ENCODE measurements around the gene FOXJ3. TPM values are rescaled to one million over a fixed set of nuclear protein-coding genes. Genes with fewer than 3 reads are reported as not detected.

Gene FOXJ3
- total RNA-seq, 1 donor = 37.3 TPM

- H3K27ac ChIP-seq (ENCODE audit: low read depth, low read length) = no peak overlapping the region
- H3K4me2 ChIP-seq (ENCODE audit: insufficient read depth, low read length) = no peak overlapping the region
- no peak overlapping the region for H2AFZ ChIP-seq (ENCODE audit: low read length)
- no peaks in the 10 kb centered on the region for H3K36me3 ChIP-seq (ENCODE audit: insufficient read depth, low read length)
- H3K4me1 ChIP-seq (ENCODE audit: insufficient read depth, low read length) = no peaks in the 10 kb centered on the region
- TF ChIP-seq CTCF (IDR thresholded peaks at IDR 0.05; ENCODE audit: extremely low read depth, low read depth, low read length) = no peak
- peaks cover 28% of the 10 kb centered on the region for H4K20me1 ChIP-seq (ENCODE audit: insufficient read depth, low read length)
- H3K79me2 ChIP-seq (ENCODE audit: insufficient read depth, low read length) = peaks cover 53% of the 10 kb centered on the region
- peak; percentile 59 for DNase-seq (ENCODE audit: insufficient read length, low spot score, missing footprints)
- H3K9me3 ChIP-seq (ENCODE audit: low read depth, low read length) = no peaks in the 10 kb centered on the region
- H3K4me3 ChIP-seq (ENCODE audit: insufficient read depth, low read length) = no peak overlapping the region
- H3K27me3 ChIP-seq (ENCODE audit: insufficient read depth, low read length) = no peaks in the 10 kb centered on the region
These were observed 44.9 kb downstream of the FOXJ3 start for GRCh38 chr1:42290130-42290529.

DNA sequence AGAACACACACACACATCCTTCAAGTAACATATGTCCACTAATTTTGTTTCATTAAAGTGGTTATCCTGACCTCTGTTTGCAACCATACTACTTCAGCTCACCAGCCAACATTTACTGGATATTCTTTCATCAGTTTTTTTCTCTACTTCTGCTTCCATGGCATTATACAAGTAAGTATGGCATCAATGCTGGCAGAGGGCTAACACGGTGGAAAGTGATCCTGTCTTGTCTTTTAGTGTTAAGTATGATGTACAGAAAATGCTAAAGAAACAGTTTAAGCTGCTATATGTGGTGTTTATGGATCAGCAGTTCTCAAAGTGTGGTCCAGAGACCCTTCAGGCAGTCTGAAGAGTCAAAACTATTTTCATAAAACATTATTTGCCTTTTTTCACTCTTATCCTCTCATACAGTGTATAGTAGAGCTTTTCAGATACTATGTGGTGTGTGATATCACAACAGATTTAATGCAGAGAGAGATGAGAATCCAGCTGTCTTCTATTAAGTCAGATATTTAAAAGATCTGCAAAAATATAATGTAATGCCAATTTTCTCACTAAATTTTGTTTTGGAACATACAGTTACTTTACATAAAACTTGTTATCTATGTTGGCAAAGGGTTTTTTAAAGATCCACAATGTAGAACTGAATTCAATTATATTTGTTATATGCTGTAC lies 46.6 kb downstream of the FOXJ3 start:
- Histone ChIP-seq H3K4me3 (ENCODE audit: insufficient read depth, low read length) (no peak overlapping the region), H4K20me1 (ENCODE audit: insufficient read depth, low read length) (peaks cover 30% of the 10 kb centered on the region), H3K4me2 (ENCODE audit: insufficient read depth, low read length) (no peak overlapping the region), H3K79me2 (ENCODE audit: insufficient read depth, low read length) (peaks cover 54% of the 10 kb centered on the region), H2AFZ (ENCODE audit: low read length) (no peak overlapping the region), H3K27ac (ENCODE audit: low read depth, low read length) (no peak overlapping the region), H3K36me3 (ENCODE audit: insufficient read depth, low read length) (no peaks in the 10 kb centered on the region), H3K9me3 (ENCODE audit: low read depth, low read length) (no peaks in the 10 kb centered on the region), H3K27me3 (ENCODE audit: insufficient read depth, low read length) (no peaks in the 10 kb centered on the region), H3K4me1 (ENCODE audit: insufficient read depth, low read length) (no peaks in the 10 kb centered on the region)
- no peak for TF ChIP-seq CTCF (IDR thresholded peaks at IDR 0.05; ENCODE audit: extremely low read depth, low read depth, low read length)
- no peak for DNase-seq (ENCODE audit: insufficient read length, low spot score, missing footprints)

DNA sequence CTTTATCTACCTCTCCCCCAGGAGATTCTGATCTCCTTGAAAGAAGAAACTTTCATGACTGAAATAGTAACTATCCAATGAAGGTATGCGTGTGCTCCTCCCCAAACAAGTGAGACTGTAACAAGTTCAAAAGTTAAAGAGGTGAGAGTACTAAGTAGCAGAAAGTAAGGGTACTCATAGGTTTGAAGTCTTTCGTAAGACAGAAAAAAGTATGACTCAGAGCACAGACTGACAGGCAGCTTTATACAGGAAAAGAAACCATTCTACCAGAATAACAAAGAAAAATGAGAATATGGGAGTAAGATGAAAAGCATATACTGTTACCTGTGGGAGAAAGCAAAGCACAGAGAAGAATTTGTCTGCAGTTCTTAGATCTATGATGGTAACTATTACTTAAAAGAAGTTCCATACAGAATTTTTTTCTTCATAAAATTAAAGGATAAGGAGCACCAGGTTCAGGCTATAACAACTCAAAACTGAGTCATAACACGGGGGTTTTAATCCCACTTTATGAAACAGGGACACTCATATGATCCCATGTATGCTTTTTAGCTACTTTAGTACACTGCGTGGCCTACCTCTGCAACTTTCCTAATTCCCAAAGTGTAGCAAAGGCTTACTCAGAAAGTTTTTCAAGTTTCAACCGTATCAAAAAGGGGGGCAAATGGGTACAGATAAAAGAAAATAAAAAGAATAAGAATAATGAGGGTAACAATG lies 52.0 kb downstream of the FOXJ3 start:
- Histone ChIP-seq H3K79me2 (ENCODE audit: insufficient read depth, low read length) (peaks cover 52% of the 10 kb centered on the region), H3K4me3 (ENCODE audit: insufficient read depth, low read length) (no peak overlapping the region), H2AFZ (ENCODE audit: low read length) (no peak overlapping the region), H4K20me1 (ENCODE audit: insufficient read depth, low read length) (peaks cover 39% of the 10 kb centered on the region), H3K4me2 (ENCODE audit: insufficient read depth, low read length) (no peak overlapping the region), H3K9me3 (ENCODE audit: low read depth, low read length) (no peaks in the 10 kb centered on the region), H3K4me1 (ENCODE audit: insufficient read depth, low read length) (peaks cover 19% of the 10 kb centered on the region), H3K27ac (ENCODE audit: low read depth, low read length) (peak overlapping the region; percentile 25), H3K36me3 (ENCODE audit: insufficient read depth, low read length) (no peaks in the 10 kb centered on the region), H3K27me3 (ENCODE audit: insufficient read depth, low read length) (no peaks in the 10 kb centered on the region)
- TF ChIP-seq CTCF (IDR thresholded peaks at IDR 0.05; ENCODE audit: extremely low read depth, low read depth, low read length) = no peak
- DNase-seq (ENCODE audit: insufficient read length, low spot score, missing footprints) = no peak

GRCh38 chr1:42282024-42282579 lies 52.9 kb downstream of the FOXJ3 start:
- H4K20me1 ChIP-seq (ENCODE audit: insufficient read depth, low read length) = peaks cover 42% of the 10 kb centered on the region
- DNase-seq (ENCODE audit: insufficient read length, low spot score, missing footprints) = no peak
- H3K79me2 ChIP-seq (ENCODE audit: insufficient read depth, low read length) = peaks cover 48% of the 10 kb centered on the region
- peaks cover 19% of the 10 kb centered on the region for H3K4me1 ChIP-seq (ENCODE audit: insufficient read depth, low read length)
- no peak overlapping the region for H3K27ac ChIP-seq (ENCODE audit: low read depth, low read length)
- no peaks in the 10 kb centered on the region for H3K36me3 ChIP-seq (ENCODE audit: insufficient read depth, low read length)
- no peak overlapping the region for H2AFZ ChIP-seq (ENCODE audit: low read length)
- H3K9me3 ChIP-seq (ENCODE audit: low read depth, low read length) = no peaks in the 10 kb centered on the region
- TF ChIP-seq CTCF (IDR thresholded peaks at IDR 0.05; ENCODE audit: extremely low read depth, low read depth, low read length) = no peak
- no peak overlapping the region for H3K4me3 ChIP-seq (ENCODE audit: insufficient read depth, low read length)
- H3K4me2 ChIP-seq (ENCODE audit: insufficient read depth, low read length) = no peak overlapping the region
- no peaks in the 10 kb centered on the region for H3K27me3 ChIP-seq (ENCODE audit: insufficient read depth, low read length)

Measured in osteoblast (primary cell).